HK-2 (cell line): ENCODE results near the gene RPGRIP1L.

Source experiments
- DNase-seq: peaks from one replicate; pipeline ENCODE4 v3.0.0-alpha.2; 2018; ENCODE audit not compliant: unreplicated experiment

Gene RPGRIP1L

DNA sequence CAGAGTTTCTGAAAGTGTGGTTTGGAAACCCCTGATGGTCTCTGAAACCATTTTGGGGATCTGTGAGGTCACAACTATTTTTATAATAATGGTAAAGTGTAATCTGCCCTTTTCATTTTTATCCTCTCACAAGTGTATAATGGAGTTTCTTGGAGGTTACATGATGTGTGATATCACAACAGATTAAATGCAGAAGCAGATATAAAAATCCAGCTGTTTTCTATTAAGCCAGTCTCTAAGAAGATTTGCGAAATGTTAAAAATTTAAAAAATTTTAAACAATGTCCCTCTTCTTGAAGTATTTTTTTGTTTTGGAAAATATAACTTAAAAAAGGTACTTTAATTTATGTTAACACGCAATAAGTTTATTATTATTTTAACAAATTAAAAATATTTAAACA, 48.7 kb downstream of the RPGRIP1L start:
- DNase-seq: no peak

DNA sequence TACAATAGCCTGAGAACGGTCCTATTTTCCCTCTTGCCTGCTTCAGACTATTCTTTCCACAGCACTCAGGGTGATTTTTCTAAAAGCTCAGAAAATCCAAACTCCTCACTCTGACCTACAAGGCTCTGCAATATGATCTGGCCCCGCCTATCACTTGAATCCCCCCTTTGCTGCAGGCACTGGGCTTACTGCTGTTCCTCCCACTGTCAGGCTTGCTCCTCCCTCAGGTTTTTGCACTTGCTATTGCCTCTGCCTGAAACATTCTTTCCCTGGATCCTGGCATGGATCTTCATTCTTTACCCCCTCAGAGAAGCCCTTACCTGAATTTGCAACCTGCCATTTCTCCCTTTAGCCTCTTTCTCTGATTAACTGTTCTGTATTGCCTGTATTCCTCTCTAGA, 52.3 kb downstream of the RPGRIP1L start:
- DNase-seq: no peak

DNA sequence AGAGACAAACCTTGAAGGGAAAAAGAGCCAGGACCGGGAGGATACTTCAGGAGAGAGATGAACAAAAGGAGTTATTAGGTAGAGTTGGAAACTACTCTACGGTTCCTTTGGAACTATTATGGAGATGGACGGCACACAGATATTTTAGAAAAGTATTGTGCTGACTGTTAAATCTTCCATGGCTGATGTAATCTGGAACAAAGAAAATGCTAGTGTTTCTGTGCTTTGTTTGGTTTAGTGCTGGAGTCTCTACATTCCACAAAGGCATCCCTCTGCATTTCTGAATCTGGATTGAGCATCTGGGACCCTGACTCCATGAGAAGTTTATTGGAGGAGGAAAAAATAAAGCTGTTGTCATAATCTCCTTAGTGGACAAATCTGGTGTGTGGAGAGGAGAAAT, 57.2 kb downstream of the RPGRIP1L start:
- DNase-seq: no peak

DNA sequence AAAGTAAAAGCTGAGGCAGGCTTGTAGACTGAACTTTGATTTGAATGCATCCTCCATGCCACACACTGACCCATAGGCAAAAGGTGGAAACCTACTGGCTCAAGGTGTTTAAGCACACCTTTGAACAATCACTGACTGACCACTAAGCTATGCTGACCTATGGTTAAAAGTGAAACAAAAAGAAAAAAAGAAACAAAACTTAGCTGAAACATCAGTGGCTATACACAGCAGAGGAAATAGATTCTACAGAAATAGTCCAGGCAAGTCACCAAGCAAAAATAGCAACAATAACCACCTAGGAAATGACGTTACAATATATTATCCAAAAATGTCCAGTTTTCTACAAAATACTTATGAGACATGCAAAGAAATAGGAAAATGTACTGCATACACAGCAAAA, 60.2 kb downstream of the RPGRIP1L start:
- no peak for DNase-seq

DNA sequence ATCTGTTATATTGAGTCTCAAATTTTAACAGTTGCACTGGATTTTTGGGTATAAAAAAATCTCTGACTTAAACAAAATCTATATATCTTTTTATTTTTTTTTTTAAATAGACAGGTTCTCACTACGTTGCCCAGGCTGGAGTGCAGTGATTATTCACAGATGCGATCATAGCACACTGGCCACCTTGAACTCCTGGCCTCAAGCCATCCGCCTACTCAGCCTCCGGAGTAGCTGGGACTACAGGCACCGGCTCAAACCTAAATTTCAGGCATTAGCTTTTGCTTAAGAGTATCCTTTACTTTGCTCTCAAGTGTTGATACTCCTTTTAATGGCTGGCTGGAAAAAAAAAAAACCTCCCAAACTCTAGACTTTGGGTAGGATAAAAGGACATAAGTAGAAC, 61.6 kb downstream of the RPGRIP1L start:
- no peak for DNase-seq

DNA sequence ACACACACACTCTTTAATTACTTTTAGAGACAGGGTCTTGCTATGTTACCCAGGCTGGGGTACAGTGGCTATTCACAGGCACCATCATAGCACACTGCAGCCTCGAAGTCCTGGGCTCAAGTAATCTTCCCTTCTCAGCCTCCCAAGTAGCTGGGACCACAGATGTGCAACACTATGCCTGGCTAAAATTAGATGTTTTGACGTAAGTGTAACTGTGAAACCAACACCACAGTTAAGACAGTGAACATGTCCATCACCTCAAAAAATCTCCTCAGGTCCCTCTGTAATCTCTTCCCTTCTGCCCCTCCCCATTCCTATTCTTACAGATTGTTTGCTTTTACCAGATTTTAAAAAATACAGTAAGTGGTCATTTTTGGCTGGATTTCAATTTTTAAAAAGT, 66.7 kb downstream of the RPGRIP1L start:
- no peak for DNase-seq

DNA sequence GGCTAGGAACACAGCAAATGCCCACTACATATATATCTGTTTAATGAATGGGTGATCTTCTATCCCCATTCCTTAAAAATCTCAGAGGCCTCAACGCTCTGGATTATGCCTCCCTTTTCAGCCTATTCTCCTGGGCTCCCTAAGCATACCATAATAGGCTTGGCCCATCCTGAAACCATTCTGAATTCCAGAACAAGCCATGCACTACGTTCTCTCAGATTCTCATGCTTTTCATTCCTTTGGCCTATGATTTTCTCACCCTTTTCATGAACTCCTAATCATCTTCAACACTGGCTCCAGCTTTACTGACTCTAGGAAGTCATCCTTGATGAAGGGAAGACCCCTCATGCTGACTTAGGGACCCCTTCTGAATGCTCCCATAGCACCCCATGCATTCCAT, 71.1 kb downstream of the RPGRIP1L start:
- DNase-seq: no peak

DNA sequence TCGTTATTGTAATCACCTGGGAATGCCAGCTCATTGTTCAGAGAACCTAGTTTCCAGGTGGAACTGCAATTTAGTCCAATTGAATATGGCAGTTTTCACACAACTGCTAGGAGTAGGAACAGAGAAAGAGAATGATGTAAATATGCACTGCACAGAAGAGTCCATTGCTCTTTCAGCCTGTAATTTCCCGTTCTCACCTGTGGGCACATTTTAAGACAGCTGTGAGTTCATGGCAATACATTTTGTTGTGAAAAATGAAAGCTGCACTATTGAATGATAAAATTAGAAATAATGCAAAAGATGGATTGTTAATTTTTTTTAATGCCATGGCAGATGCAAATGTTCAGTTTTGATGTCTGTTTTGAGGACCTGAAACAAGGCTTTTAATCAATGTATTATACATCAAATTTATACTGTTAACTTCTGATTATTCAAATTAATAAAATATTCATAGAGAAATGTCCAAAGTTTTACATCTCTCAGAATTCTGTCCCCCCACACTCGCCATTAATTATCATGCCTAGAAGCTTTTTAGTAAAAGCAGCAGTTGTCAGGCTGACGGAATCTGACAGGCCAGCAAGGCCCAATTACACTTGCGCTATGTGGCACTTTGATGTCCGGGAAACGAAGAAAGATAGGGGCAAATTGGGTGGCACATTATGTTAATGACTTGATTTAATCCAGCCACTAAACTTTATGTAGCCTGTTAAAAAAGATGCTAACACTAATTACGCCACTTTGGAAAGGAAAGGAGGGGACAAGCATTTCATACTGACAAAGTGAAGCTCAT, 72.2 kb downstream of the RPGRIP1L start:
- no peak for DNase-seq

DNA sequence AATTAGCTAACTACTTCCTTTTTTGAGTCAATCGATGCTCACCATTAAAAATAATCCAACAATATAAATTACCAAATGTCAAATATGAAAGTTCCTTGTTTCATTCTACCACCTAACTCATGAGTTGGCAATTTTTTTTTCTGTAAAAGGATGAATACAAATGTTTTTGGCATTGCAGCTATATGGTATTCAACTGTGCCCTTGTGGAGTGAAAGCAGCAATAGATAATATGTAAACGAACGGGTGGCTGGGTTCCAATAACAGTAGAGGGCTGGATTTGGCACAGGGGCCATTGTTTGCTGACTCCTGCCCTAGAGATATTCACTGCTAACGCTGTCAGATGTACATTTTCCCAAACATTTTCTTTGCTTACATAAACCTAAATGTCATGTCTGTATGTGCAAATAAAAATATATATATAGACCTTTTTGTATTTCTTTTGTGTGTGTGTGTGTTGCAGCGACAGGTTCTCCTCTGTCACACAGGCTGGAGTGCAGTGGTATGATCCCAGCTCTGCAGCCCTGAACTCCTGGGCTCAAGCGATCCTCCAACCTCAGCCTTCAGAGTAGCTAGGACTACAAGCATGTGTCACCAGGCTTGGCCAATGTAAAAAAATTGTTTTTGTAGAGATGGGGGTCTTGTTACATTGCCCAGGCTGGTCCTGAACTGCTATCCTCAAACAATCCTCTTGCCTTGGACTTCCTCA, 73.9 kb downstream of the RPGRIP1L start:
- no peak for DNase-seq

DNA sequence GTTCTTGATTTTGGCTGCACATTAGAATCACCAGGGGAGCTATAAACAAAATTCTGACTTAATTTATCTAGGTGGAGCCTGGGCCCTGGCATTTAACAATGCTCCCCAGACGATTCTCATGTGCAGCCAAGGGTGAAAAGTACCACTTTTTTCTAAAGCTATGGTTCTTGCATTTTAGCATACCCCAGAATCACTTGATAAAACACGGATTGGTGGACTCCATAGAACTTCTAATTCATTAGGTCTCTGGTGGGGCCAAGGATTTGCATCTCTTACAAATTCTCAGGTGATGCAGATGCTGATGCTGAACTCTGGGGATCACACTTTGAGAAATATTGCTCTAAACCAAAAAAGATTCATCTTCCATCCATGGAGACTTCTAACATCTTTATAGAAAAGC, 74.5 kb downstream of the RPGRIP1L start:
- DNase-seq: no peak

DNA sequence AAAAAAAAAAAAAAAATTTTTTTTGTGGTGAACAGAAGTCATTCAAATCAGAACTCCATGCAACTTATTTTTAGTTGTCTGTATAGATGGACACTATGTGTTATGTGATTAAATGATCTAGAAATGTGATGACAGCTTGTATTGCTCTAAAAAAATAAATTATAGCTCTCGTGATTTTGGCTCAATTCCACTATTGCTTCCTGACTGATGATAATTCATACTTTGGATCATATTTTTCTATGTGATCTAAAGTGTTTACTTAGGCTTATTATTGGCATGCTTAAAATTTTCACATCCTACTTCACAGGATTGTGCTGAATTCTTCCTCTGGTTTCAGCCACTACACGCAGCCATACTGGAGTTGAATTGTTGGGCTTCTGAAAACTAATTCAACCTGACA, 76.8 kb downstream of the RPGRIP1L start:
- DNase-seq: no peak

DNA sequence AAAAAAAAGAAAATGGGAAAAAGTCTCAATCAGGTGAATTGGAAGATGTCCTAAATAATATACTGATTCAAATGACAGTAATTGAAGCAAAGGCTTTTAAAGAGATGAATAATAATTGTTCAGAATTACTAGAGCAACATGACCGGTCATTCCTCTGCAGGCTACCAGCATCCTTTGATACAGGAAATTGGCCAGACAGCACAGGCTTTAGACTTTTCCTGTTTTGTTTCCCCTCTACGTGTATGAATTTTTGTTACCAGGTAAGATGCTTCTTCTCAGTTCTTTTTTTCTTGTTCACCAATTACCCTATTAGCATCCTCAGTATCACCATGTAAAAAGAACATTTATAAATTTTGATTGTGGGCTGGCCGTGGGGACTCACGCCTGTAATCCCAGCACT, 77.5 kb downstream of the RPGRIP1L start:
- DNase-seq: no peak

DNA sequence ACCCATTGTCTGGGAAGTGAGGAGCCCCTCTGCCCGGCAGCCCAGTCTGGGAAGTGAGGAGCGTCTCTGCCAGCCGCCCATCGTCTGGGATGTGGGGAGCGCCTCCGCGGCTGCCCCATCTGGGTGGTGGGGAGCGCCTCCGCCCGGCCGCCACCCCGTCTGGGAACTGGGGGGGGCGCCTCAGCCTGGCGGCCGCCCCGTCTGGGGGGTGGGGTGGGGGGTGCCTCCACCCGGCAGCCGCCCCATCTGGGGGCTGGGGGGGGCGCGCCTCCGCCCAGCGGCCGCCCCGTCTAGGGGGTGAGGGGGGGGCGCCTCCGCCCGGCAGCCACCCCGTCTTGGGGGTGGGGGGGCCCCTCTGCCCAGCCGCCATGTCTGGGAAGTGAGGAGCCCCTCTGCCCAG, 78.4 kb downstream of the RPGRIP1L start:
- DNase-seq: no peak

DNA sequence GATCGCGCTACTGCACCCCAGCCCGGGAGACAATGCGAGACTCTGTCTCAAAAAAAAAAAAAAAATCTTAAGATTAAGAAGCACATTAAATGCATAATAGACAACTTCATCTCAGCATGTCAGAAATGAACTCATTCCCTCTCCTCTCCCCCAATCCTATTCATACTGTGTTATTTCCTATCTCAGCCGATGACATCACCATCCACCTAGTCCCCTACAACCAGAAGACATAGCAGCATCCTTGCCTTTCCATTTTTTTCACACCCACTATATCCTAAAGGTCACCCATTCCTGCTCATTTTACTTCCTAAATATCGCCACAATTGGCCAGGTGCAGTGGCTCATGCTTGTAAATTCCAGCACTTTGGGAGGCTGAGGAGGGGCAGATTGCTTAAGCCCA, 81.3 kb downstream of the RPGRIP1L start:
- DNase-seq: no peak

DNA sequence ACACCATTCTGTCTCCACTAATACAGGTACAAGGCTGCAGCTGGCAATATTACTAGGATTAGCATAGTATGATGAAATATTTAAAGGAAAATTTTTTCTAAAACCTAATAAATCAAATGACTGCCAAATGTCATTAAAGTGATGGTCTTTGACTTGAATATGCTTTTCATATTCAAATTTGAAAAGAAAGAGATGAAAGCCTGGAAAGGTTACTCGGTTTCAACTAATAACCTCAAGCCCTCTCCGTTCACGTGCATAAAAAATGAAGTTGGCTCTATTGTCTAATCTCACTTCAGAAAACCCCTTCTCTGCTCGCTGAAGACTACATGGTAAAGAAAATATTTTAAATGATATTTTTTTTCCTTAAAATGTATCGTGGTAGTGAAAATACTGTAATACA, 83.2 kb downstream of the RPGRIP1L start:
- DNase-seq: no peak

DNA sequence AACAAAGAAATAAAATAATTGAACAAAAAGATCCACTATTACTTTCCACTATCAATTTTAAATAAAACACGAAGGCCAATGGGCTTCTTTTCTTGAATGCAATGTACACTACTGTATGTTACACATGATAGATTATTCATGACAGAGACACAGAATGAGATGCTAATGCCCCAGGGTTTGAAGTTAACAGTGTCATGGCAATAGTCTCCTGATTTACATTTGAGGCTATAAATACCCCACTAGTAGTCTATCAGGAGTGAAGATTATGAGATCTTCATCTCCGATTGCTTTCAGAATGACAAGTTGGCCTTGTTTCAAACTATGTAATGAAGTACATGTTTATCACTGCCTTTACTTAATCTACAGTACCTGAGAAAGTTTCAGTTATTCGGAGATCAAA, 84.4 kb downstream of the RPGRIP1L start:
- no peak for DNase-seq

DNA sequence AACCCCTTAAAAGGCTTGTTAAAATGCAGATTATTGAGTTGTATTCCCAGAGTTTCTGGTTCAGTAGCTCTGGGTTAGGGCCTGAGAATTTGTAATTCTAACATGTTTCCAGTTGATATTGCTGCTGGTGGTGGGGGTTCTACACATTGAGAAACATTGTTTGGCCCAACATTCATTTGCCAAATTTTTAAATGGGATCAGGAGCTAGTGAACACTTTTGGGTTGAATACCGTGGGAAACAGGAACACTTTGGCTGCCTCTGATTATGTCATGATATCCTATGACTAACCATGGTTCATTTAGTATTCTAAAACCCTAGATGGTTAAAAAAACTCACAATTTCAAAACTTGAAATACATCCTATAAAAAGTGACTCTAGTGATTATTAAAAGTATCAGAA, 89.3 kb downstream of the RPGRIP1L start:
- DNase-seq: no peak

DNA sequence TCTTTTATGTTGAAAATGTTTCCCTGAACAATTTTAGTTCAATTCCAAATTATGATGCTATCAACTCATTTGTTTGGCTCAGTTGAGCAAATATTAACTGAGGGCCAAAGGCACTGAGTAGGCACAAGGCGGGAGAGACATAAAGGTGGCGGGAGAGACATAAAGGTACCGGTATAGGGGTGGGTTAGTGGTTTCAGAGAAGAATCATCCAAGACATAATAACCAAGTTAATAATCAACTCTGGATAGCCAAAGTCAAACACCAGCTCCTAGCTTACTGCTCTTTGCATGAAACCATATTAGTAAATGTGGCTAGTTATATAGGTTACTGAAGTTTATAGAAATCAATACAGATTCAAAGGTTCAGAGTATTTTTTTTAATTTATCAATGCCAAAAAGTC, 91.7 kb downstream of the RPGRIP1L start:
- DNase-seq: no peak

DNA sequence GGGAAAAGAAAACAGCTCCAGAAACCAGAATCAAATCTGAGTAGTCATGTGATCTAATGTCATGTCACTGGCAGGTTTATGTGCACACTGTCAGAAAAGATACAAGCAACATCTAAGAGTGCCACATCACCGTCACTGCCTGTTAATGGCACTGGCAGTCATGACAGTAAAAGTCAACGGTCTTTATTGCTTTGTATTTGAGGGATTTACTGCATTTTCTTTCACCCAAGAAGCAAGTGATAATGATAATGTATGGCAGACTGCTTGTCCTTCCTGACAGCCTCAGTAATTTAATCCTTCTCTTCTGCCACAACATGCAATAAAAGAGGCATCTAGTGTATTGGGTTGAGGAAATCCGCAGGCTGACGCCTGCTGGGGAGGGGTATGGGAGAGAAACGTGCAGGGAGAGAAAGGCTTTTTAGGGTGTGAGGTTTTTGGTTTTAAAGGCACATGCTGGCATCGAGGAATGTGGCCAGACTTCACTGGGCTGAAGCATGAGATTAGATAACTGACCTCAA, 92.4 kb downstream of the RPGRIP1L start:
- DNase-seq: no peak

DNA sequence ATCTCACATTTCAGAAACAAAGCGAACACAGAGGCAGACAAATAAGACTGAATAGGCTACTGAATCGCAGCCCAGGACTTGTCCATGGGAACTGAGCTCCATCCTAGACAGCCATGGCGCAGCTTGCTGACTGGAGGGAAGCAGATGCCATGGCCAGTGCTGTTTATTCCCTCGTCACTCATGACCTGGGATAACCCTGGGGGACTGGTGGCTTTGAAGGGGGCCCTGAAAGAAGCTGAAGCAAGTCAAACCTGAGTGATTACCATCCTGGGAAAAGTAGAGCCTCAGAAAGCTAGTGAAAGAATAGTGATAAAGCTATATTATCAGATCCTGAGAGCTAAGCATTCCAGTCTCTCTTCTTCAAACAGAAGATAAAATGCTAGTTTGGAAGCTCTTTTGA, 94.1 kb downstream of the RPGRIP1L start:
- no peak for DNase-seq

DNA sequence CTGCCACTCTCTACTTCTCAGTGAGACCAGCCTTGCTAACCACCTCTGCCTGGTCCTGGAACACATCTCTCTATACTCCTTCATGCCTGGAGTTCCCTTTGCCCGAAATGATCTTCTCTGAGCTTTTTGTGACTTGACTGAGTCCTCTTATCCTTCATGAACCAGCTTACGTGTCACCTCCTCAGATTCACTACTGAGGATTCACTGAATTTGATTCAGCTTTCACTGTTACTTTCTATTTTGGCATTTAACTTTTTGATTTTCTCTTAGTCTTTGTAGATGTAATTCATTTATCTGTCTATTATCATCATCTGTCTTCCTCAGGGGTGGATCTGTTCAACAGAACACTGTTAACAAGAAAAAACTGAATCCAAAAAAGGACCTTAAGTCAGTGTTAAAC, 95.6 kb downstream of the RPGRIP1L start:
- no peak for DNase-seq

DNA sequence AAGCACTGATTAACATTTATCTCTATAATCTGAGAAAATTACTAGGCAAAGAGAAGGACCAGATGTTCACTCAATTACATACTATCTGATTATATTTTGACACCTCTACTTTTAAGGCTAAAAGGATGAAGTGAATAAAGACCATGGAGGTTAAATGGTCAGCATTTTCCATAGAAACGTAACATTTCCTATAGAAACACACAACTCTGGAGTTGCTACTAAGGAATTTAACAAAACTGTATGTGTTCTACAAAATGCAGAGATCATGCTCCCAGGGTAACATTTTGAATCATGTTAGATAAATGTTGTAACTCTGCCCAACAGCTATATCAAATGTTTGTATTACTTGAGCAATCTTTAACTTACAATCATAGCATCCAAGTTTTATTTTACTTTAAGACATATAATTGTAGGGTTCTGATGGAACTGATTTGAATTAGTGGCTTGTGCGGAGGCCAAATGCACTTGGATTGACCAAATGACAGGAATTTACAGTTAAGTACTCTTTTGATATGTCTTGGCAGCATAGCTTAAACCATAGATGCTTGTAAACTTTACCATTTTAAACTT, 97.7 kb downstream of the RPGRIP1L start:
- DNase-seq: no peak

DNA sequence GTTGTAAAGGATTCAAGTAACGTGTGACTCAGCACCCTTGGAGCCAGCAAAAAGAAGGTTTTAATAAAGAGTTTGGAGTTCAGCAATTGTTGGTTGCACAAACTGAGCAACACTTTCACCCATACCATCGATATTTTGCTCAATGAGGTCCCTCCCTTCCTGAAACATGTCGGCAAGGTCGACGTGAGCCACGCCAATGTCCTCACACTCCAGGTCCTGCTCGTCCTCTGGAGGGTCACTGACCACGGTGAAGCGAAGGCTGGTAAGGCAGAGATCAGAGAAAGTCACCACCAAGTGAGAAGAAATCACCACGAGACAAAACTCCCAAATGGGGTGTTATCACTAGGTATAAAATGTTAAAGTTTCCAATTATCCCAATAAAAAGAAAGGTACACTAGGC, 98.3 kb downstream of the RPGRIP1L start:
- no peak for DNase-seq
